K562 (cell line): ENCODE data around the gene SORCS2.

Experiments
- BRD4 ChIP-seq: fragments of 200-600 bp; sonication (generic); IDR thresholded peaks from 2 replicates; pipeline ENCODE4 v1.6.1; 2017; ENCODE audit warnings: inconsistent platforms
- CTCF ChIP-seq, 3 experiments: IDR thresholded peaks in 2 of 3; conservative IDR thresholded peaks in 1 of 3; 2 replicates each; pipeline ENCODE4 v1.5.1; 2011 to 2012; ENCODE audit warnings: low read length in 3 of 3, mild to moderate bottlenecking in 3 of 3, control low read depth in 2 of 3, improper control_type of control experiment in 1 of 3, inconsistent platforms in 1 of 3, low read depth in 1 of 3, mixed read lengths in 1 of 3, moderate library complexity in 1 of 3; ENCODE audit not compliant: insufficient read depth in 2 of 3
- ESRRA ChIP-seq: fragments of 450-650 bp; IDR thresholded peaks from 2 replicates; pipeline ENCODE4 v1.6.1; 2014; ENCODE audit warnings: low read depth, mild to moderate bottlenecking, moderate library complexity, borderline replicate concordance
- ETS1 ChIP-seq: conservative IDR thresholded peaks from 2 replicates; pipeline ENCODE4 v1.6.1; 2011; ENCODE audit warnings: low read depth, mild to moderate bottlenecking, low read length; ENCODE audit not compliant: control insufficient read depth
- FOXM1 ChIP-seq, 2 experiments: fragments of 450-650 bp in 1 of 2; sonication (generic) in 1 of 2; formaldehyde crosslinking in 1 of 2; IDR thresholded peaks; 2 replicates each; pipeline versions ENCODE4 v1.6.1 to v1.9.0; 2017 to 2022; ENCODE audit warnings: low read depth in 2 of 2, mild to moderate bottlenecking in 2 of 2, missing genetic modification reagents in 1 of 2, moderate library complexity in 1 of 2
- MAFF ChIP-seq: IDR thresholded peaks from 2 replicates; pipeline ENCODE4 v1.6.1; 2012; ENCODE audit warnings: low read length, improper control_type of control experiment
- MAX ChIP-seq: sonication (generic); formaldehyde crosslinking; IDR thresholded peaks from 2 replicates; pipeline ENCODE4 v1.9.0; 2022; ENCODE audit warnings: mild to moderate bottlenecking, missing genetic modification reagents
- NFIC ChIP-seq: fragments of 450-650 bp; IDR thresholded peaks from 2 replicates; pipeline ENCODE4 v1.6.1; 2017; ENCODE audit warnings: mild to moderate bottlenecking, inconsistent platforms
- TAL1 ChIP-seq: fragments of 450-650 bp; IDR thresholded peaks from 2 replicates; pipeline ENCODE4 v1.6.1; 2016; ENCODE audit warnings: mild to moderate bottlenecking
- ZBTB43 ChIP-seq: sonication (generic); formaldehyde crosslinking; IDR thresholded peaks from 2 replicates; pipeline ENCODE4 v1.8.0; 2023; ENCODE audit warnings: mild to moderate bottlenecking, missing genetic modification reagents

GRCh38 chr4:7723625-7724024 lies 531.3 kb downstream of the SORCS2 start:
- TF ChIP-seq CTCF (IDR thresholded peaks at IDR 0.05 in 2 of 3, conservative IDR thresholded peaks at IDR 0.05 in 1 of 3; ENCODE audit: insufficient read depth in 2 of 3, low read depth in 1 of 3, low read length in 3 of 3) (no peak), FOXM1 (IDR thresholded peaks at IDR 0.05; ENCODE audit: low read depth) (no peak), FOXM1 (CRISPR knock-in tag; IDR thresholded peaks at IDR 0.05; ENCODE audit: low read depth) (no peak), MAX (no peak), ZBTB43 (no peak), ETS1 (no peak), BRD4 (no peak), TAL1 (no peak), ESRRA (no peak), NFIC (no peak), MAFF (no peak)
